GM21825 (cell line): ENCODE data around the gene IL23R.
A peak's percentile ranks its signal among the peaks of the same experiment; 100 is the strongest.

Source experiments
- ATAC-seq: cut with Tn5 transposase; IDR thresholded peaks from one replicate; pipeline ENCODE4 v1.9.1; 2021; ENCODE audit warnings: mild to moderate bottlenecking, moderate library complexity; ENCODE audit not compliant: unreplicated experiment

The IL23R gene

GRCh38 chr1:67228791-67229190 lies 62.5 kb downstream of the IL23R start:
- ATAC-seq: no peak

- ATAC-seq: no peak
These were observed 64.3 kb downstream of the IL23R start for GRCh38 chr1:67230539-67230938.

- no peak for ATAC-seq
These were observed 70.0 kb downstream of the IL23R start for GRCh38 chr1:67236277-67236676.

- ATAC-seq: no peak
These were observed 73.5 kb downstream of the IL23R start for GRCh38 chr1:67239738-67240137.

- no peak for ATAC-seq
These were observed 75.0 kb downstream of the IL23R start for GRCh38 chr1:67241200-67241746.

- ATAC-seq: no peak
These were observed 75.8 kb downstream of the IL23R start for GRCh38 chr1:67242016-67242415.

- no peak for ATAC-seq
These were observed 83.9 kb downstream of the IL23R start for GRCh38 chr1:67250051-67250653.

- no peak for ATAC-seq
These were observed 90.3 kb downstream of the IL23R start for GRCh38 chr1:67256291-67257172.

- no peak for ATAC-seq
These were observed 90.9 kb downstream of the IL23R start for GRCh38 chr1:67257173-67257535.

GRCh38 chr1:67261680-67262079 lies 95.4 kb downstream of the IL23R start:
- no peak for ATAC-seq

GRCh38 chr1:67262735-67263134 lies 96.5 kb downstream of the IL23R start:
- ATAC-seq: no peak

GRCh38 chr1:67264152-67264551 lies 97.9 kb downstream of the IL23R start:
- no peak for ATAC-seq

GRCh38 chr1:67264899-67265298 lies 98.6 kb downstream of the IL23R start:
- ATAC-seq: no peak

- no peak for ATAC-seq
These were observed 102.8 kb downstream of the IL23R start for GRCh38 chr1:67269061-67269460.

GRCh38 chr1:67270541-67270940 lies 104.3 kb downstream of the IL23R start:
- ATAC-seq: no peak

- no peak for ATAC-seq
These were observed 107.3 kb downstream of the IL23R start for GRCh38 chr1:67273591-67273990.

- ATAC-seq: no peak
These were observed 108.5 kb downstream of the IL23R start for GRCh38 chr1:67274623-67275325.

- ATAC-seq: no peak
These were observed 114.4 kb downstream of the IL23R start for GRCh38 chr1:67280696-67281095.

- ATAC-seq: no peak
These were observed 115.0 kb downstream of the IL23R start for GRCh38 chr1:67281244-67281643.

GRCh38 chr1:67285780-67286488 lies 119.7 kb downstream of the IL23R start:
- ATAC-seq: peak; percentile 87

- ATAC-seq: no peak
These were observed 124.0 kb downstream of the IL23R start for GRCh38 chr1:67290236-67290635.
